GM12878 (cell line): ENCODE measurements around the gene RETREG2. TPM values are rescaled to one million over a fixed set of nuclear protein-coding genes. Genes with fewer than 3 reads are reported as not detected.

Experiments
- CHD2 ChIP-seq: IDR thresholded peaks from 2 replicates; pipeline ENCODE4 v1.6.1; 2011; ENCODE audit warnings: low read depth, low read length, improper control_type of control experiment, borderline replicate concordance
- E2F8 ChIP-seq: fragments of 450-650 bp; IDR thresholded peaks from 2 replicates; pipeline ENCODE4 v1.6.1; 2018; ENCODE audit warnings: mild to moderate bottlenecking, low read depth, moderate library complexity; ENCODE audit not compliant: partially characterized antibody
- ESRRA ChIP-seq: IDR thresholded peaks from 2 replicates; pipeline ENCODE4 v1.6.1; 2012; ENCODE audit warnings: mild to moderate bottlenecking, low read length, improper control_type of control experiment
- EZH2 ChIP-seq: IDR thresholded peaks from 2 replicates; pipeline ENCODE4 v1.6.1; 2012; ENCODE audit warnings: low read depth, mild to moderate bottlenecking, control low read depth, inconsistent platforms, low read length, borderline replicate concordance; ENCODE audit not compliant: control insufficient read depth
- HDGF ChIP-seq: fragments of 450-650 bp; IDR thresholded peaks from 2 replicates; pipeline ENCODE4 v1.6.1; 2016; ENCODE audit warnings: antibody characterized with exemption
- HSF1 ChIP-seq: fragments of 150-350 bp; IDR thresholded peaks from 2 replicates; pipeline ENCODE4 v1.6.1; 2014; ENCODE audit warnings: mild to moderate bottlenecking, low read depth, low read length
- IKZF2 ChIP-seq, 2 experiments: fragments of 450-650 bp; IDR thresholded peaks; 2 replicates each; pipeline ENCODE4 v1.6.1; 2017; ENCODE audit warnings: mild to moderate bottlenecking in 2 of 2, moderate library complexity in 2 of 2
- MEF2A ChIP-seq: IDR thresholded peaks from 2 replicates; pipeline ENCODE4 v1.6.1; 2011; ENCODE audit warnings: low read depth, mild to moderate bottlenecking, low read length, moderate library complexity; ENCODE audit not compliant: insufficient read depth
- NFYA ChIP-seq: IDR thresholded peaks from 2 replicates; pipeline ENCODE4 v1.6.1; 2011; ENCODE audit warnings: low read depth, mild to moderate bottlenecking, low read length, improper control_type of control experiment, borderline replicate concordance
- NR2C2 ChIP-seq: IDR thresholded peaks from 2 replicates; pipeline ENCODE4 v1.6.1; 2011; ENCODE audit warnings: borderline replicate concordance, low read depth; ENCODE audit not compliant: control insufficient read depth, insufficient read length
- RELA ChIP-seq: fragments of 450-650 bp; IDR thresholded peaks from 2 replicates; pipeline ENCODE4 v1.8.0; 2014; ENCODE audit warnings: borderline replicate concordance; ENCODE audit not compliant: partially characterized antibody
- TBL1XR1 ChIP-seq: IDR thresholded peaks from 2 replicates; pipeline ENCODE4 v1.6.1; 2012; ENCODE audit warnings: low read depth, low read length, improper control_type of control experiment
- ZNF687 ChIP-seq: fragments of 450-650 bp; IDR thresholded peaks from 2 replicates; pipeline ENCODE4 v1.6.1; 2017; ENCODE audit warnings: mild to moderate bottlenecking, moderate library complexity
- polyA plus RNA-seq, 11 experiments: library from polyadenylated mRNA; depleted of rRNA in 4 of 11; unstranded in 6 of 11; stranded (reverse) in 5 of 11; fragments of >200 nt; fragmentation: Nextera tagmentation in 4 of 11; fragmentation: Illumina TruSeq in 1 of 11; extraction: Ambion mirVana in 4 of 11; extraction: Trizol in 1 of 11; gene quantifications; 1 replicate in 1 of 11; 2 replicates in 10 of 11; pipeline versions ENCODE4 v1.2.1 to v1.2.3, GENCODE V29; 2011 to 2016; ENCODE audit warnings: inconsistent platforms in 2 of 11, missing spikeins in 2 of 11, low read depth in 1 of 11
- total RNA-seq, 4 experiments: library from RNA; depleted of rRNA in 3 of 4; stranded (reverse); fragments of >200 nt in 3 of 4; fragmentation: Illumina TruSeq in 1 of 4; extraction: Trizol in 1 of 4; gene quantifications; 2 replicates each; pipeline versions ENCODE4 v1.2.1 to v1.2.3, GENCODE V29; 2013 to 2021

Gene RETREG2
- total and polyA plus RNA-seq, 10 of the 15 experiments (the other 5 are each of a cell fraction or from before 2014, with no cell fraction given), result 10.1 to 72.0 (median 28.3) TPM

GRCh38 chr2:219169930-219170654 is 8.0 kb upstream of the RETREG2 start, which contains the start of gene SLC23A3 (continued):
- TF ChIP-seq ZNF687 (no peak), CHD2 (no peak), NR2C2 (no peak), ESRRA (no peak), MEF2A (no peak), HSF1 (no peak), HDGF (no peak), E2F8 (no peak), NFYA (no peak), RELA (no peak), IKZF2 (IDR thresholded peaks at IDR 0.05) (no peak), TBL1XR1 (no peak), EZH2 (no peak)
